Esophagus squamous epithelium (tissue), 4 donors: ENCODE results near the gene ZNF273.

Source experiments
- POLR2A ChIP-seq, 4 donors: fragments of 450-650 bp; IDR thresholded peaks; one replicate each; pipeline ENCODE4 v1.6.1; 2017; ENCODE audit warnings: antibody characterized with exemption in 4 of 4, mild to moderate bottlenecking in 4 of 4, moderate library complexity in 3 of 4
- TF ChIP-seq, protein P1 (sequence below), 6 experiments: fragments of 450-650 bp in 4 of 6; fragments of 200-600 bp in 2 of 6; sonication (generic) in 2 of 6; IDR thresholded peaks; one replicate each; pipeline ENCODE4 v1.5.1; 2016 to 2019; ENCODE audit warnings: antibody characterized with exemption in 6 of 6, mild to moderate bottlenecking in 4 of 6, moderate library complexity in 4 of 6

DNA sequence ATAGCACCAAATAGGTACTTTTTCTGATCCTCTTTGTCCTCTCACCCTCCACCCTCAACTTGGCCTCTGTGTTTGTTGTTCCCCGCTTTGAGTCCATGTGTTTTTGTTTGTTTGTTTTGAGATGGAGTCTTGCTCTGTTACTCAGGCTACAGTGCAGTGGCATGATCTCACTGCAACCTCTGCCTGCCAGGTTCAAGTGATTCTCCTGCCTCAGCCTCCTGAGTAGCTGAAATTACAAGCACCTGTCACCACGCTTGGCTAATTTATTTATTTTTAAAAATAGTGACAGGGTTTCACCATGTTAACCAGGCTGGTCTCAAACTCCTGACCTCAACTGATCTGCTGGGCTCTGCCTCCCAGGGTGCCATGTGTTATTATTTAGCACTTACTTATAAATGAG lies 5.3 kb downstream of the ZNF273 start:
- TF ChIP-seq, protein P1, sequence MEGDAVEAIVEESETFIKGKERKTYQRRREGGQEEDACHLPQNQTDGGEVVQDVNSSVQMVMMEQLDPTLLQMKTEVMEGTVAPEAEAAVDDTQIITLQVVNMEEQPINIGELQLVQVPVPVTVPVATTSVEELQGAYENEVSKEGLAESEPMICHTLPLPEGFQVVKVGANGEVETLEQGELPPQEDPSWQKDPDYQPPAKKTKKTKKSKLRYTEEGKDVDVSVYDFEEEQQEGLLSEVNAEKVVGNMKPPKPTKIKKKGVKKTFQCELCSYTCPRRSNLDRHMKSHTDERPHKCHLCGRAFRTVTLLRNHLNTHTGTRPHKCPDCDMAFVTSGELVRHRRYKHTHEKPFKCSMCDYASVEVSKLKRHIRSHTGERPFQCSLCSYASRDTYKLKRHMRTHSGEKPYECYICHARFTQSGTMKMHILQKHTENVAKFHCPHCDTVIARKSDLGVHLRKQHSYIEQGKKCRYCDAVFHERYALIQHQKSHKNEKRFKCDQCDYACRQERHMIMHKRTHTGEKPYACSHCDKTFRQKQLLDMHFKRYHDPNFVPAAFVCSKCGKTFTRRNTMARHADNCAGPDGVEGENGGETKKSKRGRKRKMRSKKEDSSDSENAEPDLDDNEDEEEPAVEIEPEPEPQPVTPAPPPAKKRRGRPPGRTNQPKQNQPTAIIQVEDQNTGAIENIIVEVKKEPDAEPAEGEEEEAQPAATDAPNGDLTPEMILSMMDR (IDR thresholded peaks at IDR 0.05): no peak
- no peak for TF ChIP-seq POLR2A (IDR thresholded peaks at IDR 0.05)
